ENCODE results near the gene GALNT3. TPM values are rescaled to one million over a fixed set of nuclear protein-coding genes. Genes with fewer than 3 reads are reported as not detected.

GALNT3 gene
- total RNA-seq, 2 donors from 2014 or later = 9.3 to 9.7 TPM

DNA sequence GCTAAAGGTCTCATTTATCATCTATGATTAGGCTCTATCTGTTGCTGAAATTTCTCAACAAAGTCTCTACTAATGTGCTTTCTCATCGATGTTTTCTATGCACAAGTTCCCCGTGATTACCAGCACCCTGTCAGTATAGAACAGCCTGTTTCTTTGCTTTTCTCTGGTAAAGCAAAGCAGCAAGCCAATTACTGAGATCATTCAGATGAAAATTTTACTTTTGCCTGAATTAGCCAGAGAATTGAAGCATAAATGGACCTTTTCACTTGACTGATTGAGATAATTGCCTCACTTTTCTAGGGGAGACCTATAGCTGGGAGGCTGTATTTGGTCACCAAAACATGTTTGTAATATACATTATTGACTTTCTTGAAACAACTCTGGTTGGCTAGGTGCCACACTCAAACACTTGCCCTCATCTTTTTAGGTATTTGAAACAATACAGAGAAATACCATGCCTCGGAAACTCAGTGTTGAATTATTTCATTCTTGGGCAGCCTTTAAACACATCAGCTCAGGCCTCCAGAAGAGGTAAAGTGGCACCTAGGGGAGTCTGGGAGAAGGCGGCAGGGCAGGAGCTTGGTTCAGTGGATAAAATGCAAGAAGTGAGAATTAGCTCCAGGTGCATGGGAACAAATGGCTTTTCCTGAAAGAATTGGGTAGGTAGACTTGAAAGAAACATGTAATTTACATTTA, 96.2 kb downstream of the GALNT3 start:
- H3K9ac ChIP-seq (ENCODE audit: extremely low read depth, low read length, poor library complexity, severe bottlenecking) = no peak overlapping the region
- H3K4me1 Mint-ChIP-seq = peaks cover 18% of the 10 kb centered on the region

More for the DNA sequence above, 96.2 kb downstream of the GALNT3 start:
- Mint-ChIP-seq H3K9me3 (no peaks in the 10 kb centered on the region), H3K27ac (peak overlapping the region; percentile 94), H3K4me3 (no peak overlapping the region), H3K36me3 (ENCODE audit: low read depth) (no peaks in the 10 kb centered on the region), H3K27me3 (ENCODE audit: insufficient read depth) (no peaks in the 10 kb centered on the region)
- TF ChIP-seq, protein P1, sequence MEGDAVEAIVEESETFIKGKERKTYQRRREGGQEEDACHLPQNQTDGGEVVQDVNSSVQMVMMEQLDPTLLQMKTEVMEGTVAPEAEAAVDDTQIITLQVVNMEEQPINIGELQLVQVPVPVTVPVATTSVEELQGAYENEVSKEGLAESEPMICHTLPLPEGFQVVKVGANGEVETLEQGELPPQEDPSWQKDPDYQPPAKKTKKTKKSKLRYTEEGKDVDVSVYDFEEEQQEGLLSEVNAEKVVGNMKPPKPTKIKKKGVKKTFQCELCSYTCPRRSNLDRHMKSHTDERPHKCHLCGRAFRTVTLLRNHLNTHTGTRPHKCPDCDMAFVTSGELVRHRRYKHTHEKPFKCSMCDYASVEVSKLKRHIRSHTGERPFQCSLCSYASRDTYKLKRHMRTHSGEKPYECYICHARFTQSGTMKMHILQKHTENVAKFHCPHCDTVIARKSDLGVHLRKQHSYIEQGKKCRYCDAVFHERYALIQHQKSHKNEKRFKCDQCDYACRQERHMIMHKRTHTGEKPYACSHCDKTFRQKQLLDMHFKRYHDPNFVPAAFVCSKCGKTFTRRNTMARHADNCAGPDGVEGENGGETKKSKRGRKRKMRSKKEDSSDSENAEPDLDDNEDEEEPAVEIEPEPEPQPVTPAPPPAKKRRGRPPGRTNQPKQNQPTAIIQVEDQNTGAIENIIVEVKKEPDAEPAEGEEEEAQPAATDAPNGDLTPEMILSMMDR (conservative IDR thresholded peaks at IDR 0.05) = no peak
- Histone ChIP-seq H3K27me3 (ENCODE audit: control insufficient read depth, insufficient read depth, low read length, poor library complexity, severe bottlenecking) (no peaks in the 10 kb centered on the region), H3K4me3 (ENCODE audit: low read length) (no peak overlapping the region), H3K36me3 (ENCODE audit: control insufficient read depth, insufficient read depth, low read length) (no peaks in the 10 kb centered on the region), H3K27ac (ENCODE audit: low read depth, low read length) (peak overlapping the region; percentile 33), H3K9me3 (ENCODE audit: control insufficient read depth, low read length) (no peaks in the 10 kb centered on the region), H3K4me1 (ENCODE audit: control insufficient read depth, insufficient read depth, low read length) (no peaks in the 10 kb centered on the region)
- no peak for DNase-seq
- 78 to 90% methylated on average over 4 of the region's 4 CpGs for WGBS, 2 experiments (ENCODE audit: insufficient coverage in 1 of 2, insufficient read length in 1 of 2)

Other genes starting within 250 kb of the GALNT3 start
- 10 to 100 TPM; 25.8 to 25.9 TPM for gene TTC21B, start 159.5 kb upstream of the GALNT3 start, total RNA-seq